Right cardiac atrium (tissue), 5 donors: Measurements from ENCODE around the gene CSF3R. TPM values are rescaled to one million over a fixed set of nuclear protein-coding genes. Genes with fewer than 3 reads are reported as not detected.
A peak's percentile ranks its signal among the peaks of the same experiment; 100 is the strongest.

ENCODE experiments used
- ATAC-seq, 2 donors: fragments of 200-7000 bp; cut with Tn5 transposase; one replicate each; pipeline versions ENCODE4 v1.8.0 to v1.9.1; 2020; ENCODE audit warnings: moderate library complexity in 2 of 2, mild to moderate bottlenecking in 1 of 2
- DNase-seq, 3 donors: peaks; one replicate each; pipeline ENCODE4 v3.0.0-alpha.2; 2020
- H3K27ac ChIP-seq: one replicate; pipeline ENCODE4 v1.5.1; 2013; ENCODE audit warnings: mild to moderate bottlenecking, low read length, control low read depth, moderate library complexity
- H3K27me3 ChIP-seq: one replicate; pipeline ENCODE4 v1.6.1; 2013; ENCODE audit not compliant: control insufficient read depth, insufficient read depth
- H3K4me1 ChIP-seq: one replicate; pipeline ENCODE4 v1.6.1; 2013; ENCODE audit warnings: low read length; ENCODE audit not compliant: control insufficient read depth, insufficient read depth
- H3K4me3 ChIP-seq: one replicate; pipeline ENCODE4 v1.5.1; 2013; ENCODE audit warnings: low read length, control low read depth
- H3K9me3 ChIP-seq: one replicate; pipeline ENCODE4 v1.6.1; 2013; ENCODE audit warnings: low read length; ENCODE audit not compliant: control insufficient read depth
- WGBS: extraction: QIAGEN DNeasy Blood & Tissue Kit; methylation state at CpG from one replicate; pipeline ENCODE4 v1.1.7; 2013; 5-methylcytosine and 5-hydroxymethylcytosine counted together
- intact Hi-C, 4 donors: fragments of 100-400 bp; cut with DNase I; formaldehyde crosslinking; loops; one replicate each; pipeline versions ENCODE4 v1.11.0 to v1.14.0; 2022 to 2023
- polyA plus RNA-seq: library from polyadenylated mRNA; stranded (reverse); fragments of 200-250 nt; gene quantifications from one replicate; pipeline ENCODE4 v1.2.3, GENCODE V29; 2013
- total RNA-seq, 4 donors: library from RNA; stranded (reverse); fragmentation: NEBNext Ultra II Directional; extraction: Animal tissue kit (Norgen Biotek cat#: 25700); gene quantifications; one replicate each; pipeline ENCODE4 v1.2.1, GENCODE V29; 2021
- donor health status: healthy with polysubstance abuse.
- donor health status: DM: no; HTN: yes; CAD: no.
- donor health status: DM: no; HTN: no; CAD: no.
- donor health status: DM: no; HTN: yes; CAD: no; lungs with severe emphysema.
- donor health status: DM: yes; HTN: yes; CAD: no.

The CSF3R gene
- total and polyA plus RNA-seq, 5 donors: 4.0 to 10.9 (median 5.2) TPM

DNA sequence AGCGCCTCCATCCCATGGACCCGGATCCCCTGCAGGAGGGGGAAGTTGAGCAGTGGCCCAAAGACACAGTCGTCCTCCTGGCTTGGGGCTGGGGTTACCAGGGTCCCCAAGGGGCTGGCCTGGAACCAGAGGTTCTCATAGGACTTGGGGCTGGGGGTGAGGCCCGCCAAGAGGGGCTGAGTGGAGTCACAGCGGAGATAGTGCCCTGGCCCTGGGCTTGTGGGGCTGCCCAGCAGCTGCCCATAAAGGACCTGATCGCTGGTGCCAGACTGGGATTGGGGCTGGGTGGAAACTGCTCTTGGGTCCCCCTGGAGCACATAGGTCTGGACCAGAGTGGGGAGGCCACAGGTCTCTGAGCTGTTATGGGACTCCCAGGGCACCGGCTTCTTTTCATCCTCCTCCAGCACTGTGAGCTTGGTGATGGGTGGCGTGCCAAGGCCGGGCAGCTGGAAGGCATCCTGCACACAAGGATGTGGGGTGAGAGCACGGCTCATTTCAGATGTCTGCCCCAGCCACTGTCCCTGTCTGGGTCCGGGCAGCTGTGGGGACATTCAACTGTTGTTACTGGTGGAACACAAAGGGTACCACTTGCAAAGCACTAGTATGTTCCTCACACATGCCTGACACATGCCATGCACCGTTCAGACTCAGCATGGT, 16.2 kb downstream of the CSF3R start:
- H3K4me3 ChIP-seq: no peak overlapping the region
- 89% methylated on average over 12 of the region's 12 CpGs for WGBS
- intact Hi-C loops: no loop called here
- no peak for ATAC-seq
- H3K27me3 ChIP-seq: no peaks in the 10 kb centered on the region
- no peak overlapping the region for H3K27ac ChIP-seq
- DNase-seq: peak in 1 of 3 donors; percentile 50
- H3K4me1 ChIP-seq: peaks cover 3% of the 10 kb centered on the region
- H3K9me3 ChIP-seq: no peaks in the 10 kb centered on the region

DNA sequence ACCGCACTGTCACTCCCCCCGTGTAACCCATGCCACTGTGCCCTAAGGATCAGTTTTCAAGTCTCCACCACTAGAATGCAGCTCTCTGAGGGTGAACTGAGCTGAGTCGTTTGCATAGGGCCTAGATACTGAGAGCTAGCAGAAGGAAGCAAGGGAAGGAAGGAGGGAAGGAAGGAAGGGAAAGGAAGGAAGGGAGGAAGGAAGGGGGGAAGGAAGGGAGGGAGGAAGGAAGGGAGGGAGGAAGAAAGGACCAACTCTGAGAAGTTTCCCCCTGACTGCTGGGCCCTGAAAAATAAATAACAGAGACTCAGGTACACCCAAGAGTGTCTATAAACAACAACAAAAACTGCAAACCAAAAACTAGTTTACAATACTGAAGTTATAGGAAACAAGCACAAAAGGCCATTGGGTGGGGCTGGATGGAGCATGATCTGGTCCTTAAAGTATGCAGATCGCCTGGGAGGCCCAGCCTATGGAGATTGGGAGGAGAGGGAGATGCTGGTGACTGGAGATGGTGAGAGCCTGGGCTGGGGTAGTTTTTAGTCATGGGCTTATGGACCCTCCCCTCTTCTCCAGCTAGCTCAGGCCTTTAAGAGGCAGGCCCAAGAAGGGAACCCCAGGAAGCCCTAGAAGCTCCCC, 16.9 kb downstream of the CSF3R start:
- 60% methylated on average over 4 of the region's 4 CpGs for WGBS
- H3K4me3 ChIP-seq: no peak overlapping the region
- DNase-seq (no peak), ATAC-seq (no peak)
- no peak overlapping the region for H3K27ac ChIP-seq
- no peaks in the 10 kb centered on the region for H3K9me3 ChIP-seq
- peaks cover 3% of the 10 kb centered on the region for H3K4me1 ChIP-seq
- no peaks in the 10 kb centered on the region for H3K27me3 ChIP-seq
- intact Hi-C loops: no loop called here

DNA sequence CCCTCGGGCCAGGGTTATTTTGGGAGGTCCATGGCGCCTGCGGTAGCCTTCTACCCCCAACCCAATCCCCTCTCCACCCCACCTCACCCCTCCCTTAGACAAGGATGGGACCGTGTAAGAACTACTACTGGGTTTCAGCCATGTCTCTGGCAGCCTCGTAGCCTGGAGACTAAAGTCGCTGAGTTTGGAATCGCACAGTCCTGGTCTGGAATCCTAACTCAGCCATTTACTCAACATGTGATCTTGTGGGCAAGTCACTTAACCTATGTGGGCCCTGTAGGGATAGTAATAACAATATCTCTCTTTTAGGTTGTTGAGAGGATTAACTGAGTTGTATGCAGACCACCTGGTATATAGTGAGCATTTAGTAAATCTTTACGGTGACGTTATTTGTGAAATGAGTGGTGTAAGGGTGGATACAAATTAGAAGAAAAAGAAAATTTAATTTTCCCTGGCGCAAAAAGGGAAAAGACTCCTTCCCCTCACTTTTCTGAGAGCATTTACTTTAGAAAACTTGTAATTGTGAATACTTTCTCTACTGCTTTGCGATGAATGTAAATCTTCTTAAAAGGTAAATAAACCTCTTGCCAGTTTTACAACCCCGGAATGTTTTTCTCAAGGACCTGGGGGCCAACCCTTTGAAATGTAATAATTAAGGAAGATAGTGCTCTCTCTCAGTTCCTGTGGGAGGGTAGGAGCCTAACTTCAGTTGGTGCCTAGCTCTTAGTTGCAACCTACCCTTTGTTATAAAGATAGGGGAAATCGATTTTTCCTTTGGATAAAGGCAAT, 17.9 kb downstream of the CSF3R start:
- Histone ChIP-seq H3K27me3 (no peaks in the 10 kb centered on the region), H3K27ac (peak overlapping the region; percentile 71), H3K4me1 (peaks cover 3% of the 10 kb centered on the region), H3K9me3 (no peaks in the 10 kb centered on the region), H3K4me3 (peak overlapping the region; percentile 86)
- DNase-seq (no peak), ATAC-seq (peak; percentile 64 to 70)
- intact Hi-C loops: no loop called here
- WGBS: 34% methylated on average over 13 of the region's 13 CpGs

DNA sequence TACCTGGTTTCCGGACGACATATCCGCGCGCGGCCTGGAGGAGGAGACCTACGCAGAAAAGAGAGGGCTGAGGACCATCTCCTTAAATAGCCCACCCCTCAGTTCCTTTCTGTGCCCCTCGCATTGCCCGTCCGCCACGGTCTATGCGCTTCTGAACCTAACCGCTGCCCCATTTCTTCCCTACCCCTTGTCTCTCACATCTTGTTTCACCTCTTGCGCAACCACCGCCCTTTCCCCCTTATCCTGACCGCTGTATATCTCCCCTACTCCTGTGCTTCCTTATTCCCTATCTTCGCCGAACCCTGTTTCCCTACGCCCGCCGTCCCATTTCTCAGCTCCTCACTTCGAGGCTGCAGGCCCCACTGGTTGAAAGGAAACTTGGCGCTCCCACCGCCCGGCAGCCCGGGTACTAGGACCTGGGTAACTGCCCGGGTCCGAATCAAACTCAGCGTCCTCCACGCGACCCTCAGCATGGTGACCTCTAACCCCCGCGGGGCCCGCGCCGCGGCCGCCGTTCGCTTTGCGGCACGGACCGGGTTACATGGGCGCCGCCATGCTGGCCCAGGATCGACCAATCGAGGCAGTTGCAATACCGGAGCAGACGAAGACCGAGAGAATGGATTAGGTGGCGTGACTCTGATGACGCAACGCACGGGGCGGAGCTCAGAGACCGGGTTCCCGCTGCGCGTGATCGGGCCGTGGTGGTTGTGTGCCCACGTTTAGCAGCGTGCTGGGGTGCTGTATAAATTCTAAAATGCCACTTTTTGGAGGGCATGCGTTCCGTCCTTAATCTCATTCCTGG, 18.7 kb downstream of the CSF3R start, which contains the start of gene MRPS15:
Gene MRPS15, minus strand, starts transcription at position 582 of the 802 bp plus-strand sequence. Its CDS starts 109 bp downstream, at position 473.
- Histone ChIP-seq H3K9me3 (no peaks in the 10 kb centered on the region), H3K27me3 (no peaks in the 10 kb centered on the region), H3K4me3 (peak within 1 kb of the TSS; percentile 86), H3K4me1 (peaks cover 3% of the 10 kb centered on the region), H3K27ac (peak within 1 kb of the TSS; percentile 71)
- intact Hi-C loops: no loop called here
- ATAC-seq (peak; percentile 94), DNase-seq (peak; percentile 96 to 98 (median 97))
- under 1% methylated on average over 65 of the region's 65 CpGs for WGBS

DNA sequence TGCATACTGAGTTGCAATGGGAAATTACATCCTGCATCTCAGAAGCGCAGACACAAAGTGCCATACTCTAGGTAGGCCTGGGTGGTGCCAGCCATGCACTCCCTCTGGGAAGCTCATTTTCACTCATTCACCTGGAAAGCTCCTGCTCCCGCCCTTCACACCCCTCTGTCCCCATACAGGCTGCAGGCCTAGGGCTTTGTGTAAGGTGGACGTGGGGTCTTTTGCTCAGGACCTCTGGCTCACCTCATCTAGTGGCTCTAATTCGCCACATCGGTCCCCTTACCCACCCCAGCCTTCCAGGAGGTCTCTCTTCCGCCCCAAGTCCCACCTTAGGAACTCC, 19.3 kb downstream of the CSF3R start:
- 16% methylated on average over 6 of the region's 6 CpGs for WGBS
- Histone ChIP-seq H3K27me3 (no peaks in the 10 kb centered on the region), H3K9me3 (no peaks in the 10 kb centered on the region), H3K4me1 (peaks cover 3% of the 10 kb centered on the region), H3K4me3 (peak overlapping the region; percentile 86), H3K27ac (no peak overlapping the region)
- no peak for DNase-seq
- peak in 1 of 2 donors; percentile 1 for ATAC-seq
- intact Hi-C loops: no loop called here

DNA sequence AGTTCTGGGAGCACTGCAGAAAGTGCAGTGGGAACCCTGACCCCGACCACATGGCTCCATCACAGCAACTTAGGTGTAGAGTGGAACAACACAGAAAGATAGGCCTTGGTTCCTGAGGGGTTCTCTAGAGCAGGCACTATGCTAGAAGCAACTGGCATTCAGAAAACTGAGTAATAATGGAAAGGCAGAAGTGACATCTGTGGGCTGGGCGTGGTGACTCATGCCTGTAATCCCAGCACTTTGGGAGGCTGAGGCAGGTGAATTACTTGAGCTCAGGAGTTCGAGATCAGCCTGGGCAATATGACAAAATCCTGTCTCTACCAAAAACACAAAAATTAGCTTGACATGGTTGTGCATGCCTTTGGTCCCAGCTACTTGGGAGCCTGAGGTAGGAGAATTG, 23.8 kb downstream of the CSF3R start:
- no peak overlapping the region for H3K4me3 ChIP-seq
- no peaks in the 10 kb centered on the region for H3K9me3 ChIP-seq
- no peak for DNase-seq
- intact Hi-C loops: no loop called here
- peaks cover 3% of the 10 kb centered on the region for H3K4me1 ChIP-seq
- 87% methylated on average over 3 of the region's 3 CpGs for WGBS
- no peaks in the 10 kb centered on the region for H3K27me3 ChIP-seq
- ATAC-seq: no peak
- H3K27ac ChIP-seq: no peak overlapping the region

DNA sequence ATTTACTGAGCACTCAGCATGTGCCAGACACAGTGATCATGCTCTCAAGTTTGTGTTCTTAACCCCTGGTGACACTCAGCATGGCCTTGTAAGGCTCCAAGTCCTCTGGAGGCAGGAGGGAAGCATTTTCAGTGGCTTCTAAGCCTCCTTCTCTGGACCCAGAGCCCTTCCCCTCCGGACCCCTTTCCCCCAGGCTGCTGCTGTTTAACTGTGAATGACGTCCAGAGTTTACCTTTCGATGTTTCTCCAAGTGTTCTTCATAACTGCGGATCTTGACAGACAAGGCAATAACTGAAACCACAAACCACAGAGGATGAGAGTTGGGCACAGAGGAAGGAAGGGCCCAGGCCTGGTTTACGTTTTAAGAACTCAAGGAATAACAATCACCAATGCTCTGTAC, 25.0 kb downstream of the CSF3R start:
- Histone ChIP-seq H3K4me1 (no peaks in the 10 kb centered on the region), H3K4me3 (no peak overlapping the region), H3K27ac (no peak overlapping the region), H3K9me3 (no peaks in the 10 kb centered on the region), H3K27me3 (no peaks in the 10 kb centered on the region)
- WGBS: 79% methylated on average over 5 of the region's 5 CpGs
- ATAC-seq (no peak), DNase-seq (no peak)
- intact Hi-C loops: no loop called here

DNA sequence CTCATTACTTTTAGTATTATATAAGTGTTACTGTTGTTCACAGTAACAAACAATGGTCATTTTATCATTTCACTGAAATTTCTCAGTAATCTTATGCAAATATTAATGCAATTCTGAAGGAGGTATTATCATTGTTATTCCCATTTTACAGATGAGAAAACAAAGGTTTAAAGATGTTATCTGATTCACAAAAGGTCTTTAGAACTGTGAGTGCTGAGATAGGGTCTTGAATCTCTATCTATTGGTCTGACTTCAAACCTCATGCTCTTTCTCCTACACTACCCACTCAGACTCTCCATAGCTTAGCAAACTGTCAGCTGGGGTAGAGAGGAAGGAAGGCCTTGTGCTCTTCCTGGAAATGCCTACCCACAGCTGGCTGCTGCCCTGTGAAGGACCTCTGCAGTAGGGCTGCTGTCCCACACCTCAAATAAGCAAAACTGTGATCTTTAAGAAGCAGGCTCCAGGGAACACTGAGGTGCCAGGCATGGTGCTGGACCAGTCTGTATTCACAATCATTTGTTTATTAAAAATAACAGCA, 26.3 kb downstream of the CSF3R start:
- Histone ChIP-seq H3K9me3 (no peaks in the 10 kb centered on the region), H3K27ac (no peak overlapping the region), H3K4me3 (no peak overlapping the region), H3K27me3 (no peaks in the 10 kb centered on the region), H3K4me1 (no peaks in the 10 kb centered on the region)
- intact Hi-C loops: no loop called here
- DNase-seq (no peak), ATAC-seq (no peak)

DNA sequence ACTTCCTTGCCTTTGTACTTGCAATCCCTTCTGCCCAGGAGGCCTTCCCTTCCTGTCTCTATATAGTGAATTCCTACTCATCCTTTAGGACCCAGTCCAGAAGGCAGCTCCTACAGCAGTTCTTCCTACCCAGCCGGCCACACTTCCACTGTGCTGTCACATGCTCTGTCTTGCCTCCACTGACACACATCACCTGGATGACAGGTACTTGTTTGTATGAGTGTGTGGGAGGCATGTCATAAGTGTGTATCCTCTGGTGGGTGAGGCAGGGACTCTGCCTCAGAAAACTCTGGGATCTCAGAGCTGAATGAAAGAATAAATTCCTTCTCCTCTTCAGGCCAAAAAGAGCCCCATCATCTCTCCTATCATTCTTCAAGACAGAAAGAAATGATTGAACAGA, 27.3 kb downstream of the CSF3R start:
- Histone ChIP-seq H3K27ac (no peak overlapping the region), H3K4me1 (no peaks in the 10 kb centered on the region), H3K9me3 (no peaks in the 10 kb centered on the region), H3K4me3 (no peak overlapping the region), H3K27me3 (no peaks in the 10 kb centered on the region)
- WGBS: 68% methylated on average over 1 of the region's 1 CpG
- DNase-seq (no peak), ATAC-seq (no peak)
- intact Hi-C loops: no loop called here

DNA sequence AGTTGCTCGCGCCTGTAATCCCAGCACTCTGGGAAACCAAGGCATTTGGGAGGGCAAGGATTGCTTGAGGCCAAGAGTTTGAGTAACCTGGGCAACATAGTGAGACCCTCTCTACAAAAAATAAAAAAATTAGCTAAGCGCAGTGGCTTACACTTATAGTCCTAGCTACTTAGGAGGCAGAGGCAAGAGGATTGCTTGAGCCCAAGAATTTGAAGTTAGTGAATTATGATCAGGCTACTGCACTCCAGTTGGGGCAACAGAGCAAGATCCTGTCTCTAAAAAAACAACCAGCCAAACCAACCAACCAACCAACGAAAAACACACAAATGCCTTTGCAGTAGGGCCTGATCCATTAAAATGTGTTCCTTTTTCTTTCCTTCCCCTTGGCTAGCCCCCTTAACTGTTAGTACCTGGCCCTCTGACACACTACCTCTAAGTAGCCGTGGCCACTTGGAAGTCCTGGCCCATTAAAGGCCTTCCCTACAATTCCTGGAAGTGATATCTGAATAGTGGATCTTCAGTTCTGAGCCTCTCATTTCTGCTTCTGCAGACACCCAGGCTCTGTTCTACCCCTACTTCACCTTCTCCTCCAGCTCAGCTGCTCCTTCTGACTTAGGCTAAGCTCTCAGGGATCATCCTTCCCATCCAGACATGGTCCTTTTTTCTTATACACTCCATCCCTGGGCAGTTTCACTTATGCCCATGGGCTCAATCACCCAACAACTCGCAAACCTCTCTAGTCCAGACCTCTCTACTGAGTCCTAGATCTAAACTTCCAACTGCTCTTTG, 28.9 kb downstream of the CSF3R start:
- ATAC-seq: no peak
- Histone ChIP-seq H3K27ac (no peak overlapping the region), H3K9me3 (no peaks in the 10 kb centered on the region), H3K4me1 (no peaks in the 10 kb centered on the region), H3K4me3 (no peak overlapping the region), H3K27me3 (no peaks in the 10 kb centered on the region)
- intact Hi-C loops: no loop called here
- WGBS: 83% methylated on average over 6 of the region's 6 CpGs
- no peak for DNase-seq
